Stimulated activated CD4-positive, alpha-beta T cell treated with anti-CD3 and anti-CD28 coated beads, TNF-alpha, amount 100 ng/mL, for 4 hours (primary cell): ENCODE measurements around the gene LBP.
"Not testable (repeated sequence)": the region's sequence is repeated elsewhere in the genome, so short reads cannot be mapped to it uniquely, and the experiment has no call there.

Experiments
- DNase-seq, 3 experiments: peaks; one replicate each; pipeline ENCODE4 v3.0.0-alpha.2; 2020; ENCODE audit warnings: low read depth in 3 of 3

Gene LBP

GRCh38 chr20:38395751-38396395 is 49.6 kb downstream of the LBP start:
- not testable (repeated sequence) for DNase-seq

GRCh38 chr20:38402089-38402488 is 55.8 kb downstream of the LBP start:
- DNase-seq = no peak

- DNase-seq = no peak
Measured at GRCh38 chr20:38402816-38403215, 56.5 kb downstream of the LBP start.

- no peak for DNase-seq
Measured at GRCh38 chr20:38404016-38404415, 57.7 kb downstream of the LBP start.

- DNase-seq = no peak
Measured at GRCh38 chr20:38405132-38405531, 58.9 kb downstream of the LBP start.

- no peak for DNase-seq
Measured at GRCh38 chr20:38406476-38406875, 60.2 kb downstream of the LBP start.

GRCh38 chr20:38407321-38407720 is 61.0 kb downstream of the LBP start:
- no peak for DNase-seq

- not testable (repeated sequence) for DNase-seq
Measured at GRCh38 chr20:38407822-38408221, 61.5 kb downstream of the LBP start.

GRCh38 chr20:38412877-38413577 is 66.7 kb downstream of the LBP start:
- no peak for DNase-seq

- DNase-seq = no peak
Measured at GRCh38 chr20:38414769-38415450, 68.6 kb downstream of the LBP start.

- DNase-seq = no peak
Measured at GRCh38 chr20:38418509-38419204, 72.4 kb downstream of the LBP start.

GRCh38 chr20:38420388-38421085 is 74.3 kb downstream of the LBP start:
- no peak for DNase-seq

- no peak for DNase-seq
Measured at GRCh38 chr20:38421915-38422314, 75.6 kb downstream of the LBP start.

GRCh38 chr20:38423541-38423940 is 77.3 kb downstream of the LBP start:
- DNase-seq = no peak

GRCh38 chr20:38424401-38424800 is 78.1 kb downstream of the LBP start:
- DNase-seq = no peak

GRCh38 chr20:38426006-38426897 is 80.0 kb downstream of the LBP start:
- DNase-seq = no peak
